ENCODE results near the gene SEC16A.

- TF ChIP-seq CTCF (IDR thresholded peaks at IDR 0.05) = no peak
- no peak for TF ChIP-seq POLR2A (IDR thresholded peaks at IDR 0.05)
Measured at GRCh38 chr9:136416914-136417313, 65.9 kb downstream of the SEC16A start.
